Stomach (tissue), 4 donors: Measurements from ENCODE around the gene CSMD2.

Source experiments
- CTCF ChIP-seq, 7 experiments: fragments of 450-650 bp in 4 of 7; fragments of 200-600 bp in 3 of 7; sonication (generic) in 3 of 7; IDR thresholded peaks; one replicate each; pipeline ENCODE4 v1.5.1; 2016 to 2019; ENCODE audit warnings: antibody characterized with exemption in 7 of 7, control low read depth in 2 of 7, mild to moderate bottlenecking in 1 of 7
- EP300 ChIP-seq: sonication (generic); formaldehyde crosslinking; IDR thresholded peaks from one replicate; pipeline ENCODE4 v1.6.1; 2017; ENCODE audit warnings: antibody characterized with exemption
- POLR2A ChIP-seq, 4 donors: fragments of 450-650 bp; IDR thresholded peaks; one replicate each; pipeline ENCODE4 v1.6.1; 2016; ENCODE audit warnings: antibody characterized with exemption in 4 of 4, control low read depth in 2 of 4, mild to moderate bottlenecking in 1 of 4, moderate library complexity in 1 of 4
- POLR2AphosphoS5 ChIP-seq, 3 donors: sonication (generic); formaldehyde crosslinking; IDR thresholded peaks; one replicate each; pipeline ENCODE4 v1.6.1; 2016; ENCODE audit warnings: antibody characterized with exemption in 3 of 3

- TF ChIP-seq EP300 (no peak), POLR2AphosphoS5 (IDR thresholded peaks at IDR 0.05) (no peak), POLR2A (IDR thresholded peaks at IDR 0.05) (no peak), CTCF (IDR thresholded peaks at IDR 0.05) (no peak)
Observed at GRCh38 chr1:33617451-33617850, 547.6 kb downstream of the CSMD2 start.
